Heart left ventricle (tissue), 16 donors: ENCODE data around the gene PGGHG. TPM values are rescaled to one million over a fixed set of nuclear protein-coding genes. Genes with fewer than 3 reads are reported as not detected.

Experiments used
- ATAC-seq, 4 donors: fragments of 200-7000 bp; cut with Tn5 transposase; one replicate each; pipeline ENCODE4 v1.9.1; 2020 to 2022; ENCODE audit warnings: moderate library complexity in 4 of 4, mild to moderate bottlenecking in 3 of 4, moderate number of reproducible peaks in 1 of 4
- DNase-seq, 5 donors: peaks; one replicate each; pipeline ENCODE4 v3.0.0-alpha.2; 2020
- H3K27ac ChIP-seq, 12 donors: fragments of 200-600 bp; sonication (generic) in 4 of 12; one replicate each; pipeline versions ENCODE4 v1.5.0 to v1.8.0; 2016 to 2022; ENCODE audit warnings: mild to moderate bottlenecking in 2 of 12
- H3K27me3 ChIP-seq, 9 donors: fragments of 200-600 bp; sonication (generic) in 2 of 9; one replicate each; pipeline versions ENCODE4 v1.5.1 to v1.8.0; 2016 to 2022; ENCODE audit warnings: mild to moderate bottlenecking in 3 of 9
- H3K36me3 ChIP-seq, 9 donors: fragments of 200-600 bp; sonication (generic) in 2 of 9; one replicate each; pipeline versions ENCODE4 v1.5.0 to v1.8.0; 2018 to 2022; ENCODE audit warnings: mild to moderate bottlenecking in 2 of 9
- H3K4me1 ChIP-seq, 12 donors: fragments of 200-600 bp; sonication (generic) in 4 of 12; one replicate each; pipeline versions ENCODE4 v1.5.0 to v1.8.0; 2016 to 2022; ENCODE audit warnings: mild to moderate bottlenecking in 3 of 12
- H3K4me3 ChIP-seq, 12 donors: fragments of 200-600 bp; sonication (generic) in 4 of 12; one replicate each; pipeline versions ENCODE4 v1.5.0 to v1.8.0; 2017 to 2022; ENCODE audit warnings: mild to moderate bottlenecking in 9 of 12, moderate library complexity in 4 of 12
- H3K9me3 ChIP-seq, 12 donors: fragments of 200-600 bp; sonication (generic) in 4 of 12; one replicate each; pipeline versions ENCODE4 v1.5.0 to v1.8.0; 2016 to 2022; ENCODE audit warnings: mild to moderate bottlenecking in 1 of 12
- CTCF ChIP-seq, 12 donors: fragments of 200-600 bp; sonication (generic) in 4 of 12; IDR thresholded peaks; one replicate each; pipeline versions ENCODE4 v1.5.0 to v1.8.0; 2018 to 2022; ENCODE audit warnings: antibody characterized with exemption in 12 of 12, mild to moderate bottlenecking in 5 of 12
- POLR2A ChIP-seq, 2 donors: fragments of 450-650 bp; IDR thresholded peaks; one replicate each; pipeline ENCODE4 v1.6.1; 2017; ENCODE audit warnings: antibody characterized with exemption in 2 of 2, mild to moderate bottlenecking in 2 of 2, moderate library complexity in 2 of 2
- WGBS, 4 donors: extraction: QIAGEN DNeasy Blood & Tissue Kit in 2 of 4; methylation state at CpG; one replicate each; pipeline versions ENCODE4 v1.1.5 to v1.1.7; 2013 to 2018; 5-methylcytosine and 5-hydroxymethylcytosine counted together
- intact Hi-C, 10 donors: fragments of 100-400 bp; cut with DNase I; formaldehyde crosslinking; loops; one replicate each; pipeline versions ENCODE4 v1.11.1 to v1.14.2; 2022
- polyA plus RNA-seq, 2 donors: library from polyadenylated mRNA; stranded (reverse); fragments of 200-250 nt; gene quantifications; one replicate each; pipeline ENCODE4 v1.2.3, GENCODE V29; 2013
- total RNA-seq, 9 donors: library from RNA; depleted of rRNA in 2 of 9; stranded (reverse); fragments of >200 nt in 2 of 9; fragmentation: NEBNext Ultra II Directional in 3 of 9; extraction: Animal tissue kit (Norgen Biotek cat#: 25700) in 3 of 9; gene quantifications; one replicate each; pipeline versions ENCODE4 v1.1.0 to v1.2.4, GENCODE V29; 2016 to 2023
- donor health status: ischemic (EF 13 %, LVEDD 7.1; RV severe dilation, severe dysfunction).
- donor health status: healthy with polysubstance abuse.
- donor health status: DM: no; HTN: yes; CAD: no.
- donor health status: DM: no; HTN: no; CAD: no.
- donor health status: ischemic (EF 25% LVEDD 6.9; RV normal size, moderate dysfunction).
- donor health status: ischemic (EF 25% LVEDD 5.7; RV mildly dilated, moderate dysfunction).
- donor health status: healthy.
- donor health status: DM: yes; HTN: yes; CAD: no.
- donor health status: ischemic (EF 35%, LVEDD 5.7; RV mildly dilated, moderate dysfunction).
- donor health status: nonischemic (EF 11% LVEDD 7.7; RV severe dilation, severe dysfunction).
- donor health status: DM: yes; HTN: yes; CAD: no.
- donor health status: PGD.
- donor health status: ischemic (EF 29% LVEDD 5.4; RV normal size, mild dysfunction).
- donor health status: nonischemic (EF 23%, LVEDD 6.1; RV moderate dilation, normal function).

The PGGHG gene
- total and polyA plus RNA-seq, 11 donors, result 4.5 to 15.7 (median 6.4) TPM

DNA sequence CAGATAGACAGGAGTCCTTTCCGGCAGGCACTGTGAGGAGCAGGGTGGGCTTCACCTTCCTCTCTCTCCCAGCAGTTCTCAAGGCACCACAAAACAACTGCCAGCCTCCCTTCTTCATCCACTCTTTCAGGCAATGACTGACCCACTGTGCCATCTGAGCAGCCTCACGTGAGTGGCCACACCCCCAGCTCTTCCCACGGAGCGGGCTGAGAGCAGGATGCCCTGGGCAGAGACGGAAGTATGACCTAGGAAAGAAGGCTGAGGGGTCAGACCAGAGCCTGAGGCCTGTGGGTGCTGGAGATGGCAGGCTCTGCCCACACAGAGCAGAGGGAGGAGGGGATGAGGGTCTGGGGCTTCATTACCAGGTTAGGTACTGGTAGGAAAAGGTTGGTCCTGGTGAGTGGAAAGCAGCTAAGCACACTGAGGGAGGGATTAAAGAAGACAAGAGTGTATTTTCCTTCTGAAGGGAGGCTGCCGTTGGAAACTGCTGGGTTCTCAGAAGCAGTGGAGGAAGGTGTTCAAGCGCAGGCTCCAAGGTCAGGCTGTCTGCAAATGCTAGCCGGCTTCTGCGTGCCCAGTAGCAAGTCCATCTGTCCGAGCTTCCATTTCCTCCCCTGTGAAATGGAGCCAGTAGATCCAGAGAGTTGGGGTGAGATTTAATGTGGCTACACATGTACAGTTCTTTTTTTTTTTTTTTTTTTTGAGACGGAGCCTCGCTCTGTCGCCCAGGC lies 6.1 kb upstream of the PGGHG start:
- Histone ChIP-seq H3K27me3 (peaks cover 39 to 91% (median 71%) of the 10 kb centered on the region in 9 donors), H3K4me3 (no peak overlapping the region), H3K9me3 (no peaks in the 10 kb centered on the region), H3K36me3 (no peaks in the 10 kb centered on the region), H3K4me1 (peaks cover 0 to 32% (median 16%) of the 10 kb centered on the region in 12 donors), H3K27ac (no peak overlapping the region)
- TF ChIP-seq POLR2A (IDR thresholded peaks at IDR 0.05) (no peak), CTCF (IDR thresholded peaks at IDR 0.05) (no peak)
- DNase-seq (peak in 2 of 5 donors; percentile 7 to 38), ATAC-seq (no peak)
- 56 to 65% (median 63%) methylated on average over 12 to 13 of the region's 13 CpGs for WGBS, 4 donors
- intact Hi-C loops, result no loop called here

- DNase-seq (no peak), ATAC-seq (no peak)
- no peak overlapping the region for H3K4me3 ChIP-seq
- peaks cover 38 to 87% (median 65%) of the 10 kb centered on the region in 9 donors for H3K27me3 ChIP-seq
- peaks cover 0 to 39% (median 21%) of the 10 kb centered on the region in 12 donors for H3K4me1 ChIP-seq
- H3K36me3 ChIP-seq, result no peaks in the 10 kb centered on the region
- intact Hi-C loops, result no loop called here
- H3K9me3 ChIP-seq, result no peaks in the 10 kb centered on the region
- TF ChIP-seq POLR2A (IDR thresholded peaks at IDR 0.05) (no peak), CTCF (IDR thresholded peaks at IDR 0.05) (no peak)
- H3K27ac ChIP-seq, result no peak overlapping the region
- whole genome bisulfite sequencing, 4 donors, result 81 to 84% (median 82%) methylated on average over 23 of the region's 23 CpGs
Measured at GRCh38 chr11:283405-284104, 5.4 kb upstream of the PGGHG start.

DNA sequence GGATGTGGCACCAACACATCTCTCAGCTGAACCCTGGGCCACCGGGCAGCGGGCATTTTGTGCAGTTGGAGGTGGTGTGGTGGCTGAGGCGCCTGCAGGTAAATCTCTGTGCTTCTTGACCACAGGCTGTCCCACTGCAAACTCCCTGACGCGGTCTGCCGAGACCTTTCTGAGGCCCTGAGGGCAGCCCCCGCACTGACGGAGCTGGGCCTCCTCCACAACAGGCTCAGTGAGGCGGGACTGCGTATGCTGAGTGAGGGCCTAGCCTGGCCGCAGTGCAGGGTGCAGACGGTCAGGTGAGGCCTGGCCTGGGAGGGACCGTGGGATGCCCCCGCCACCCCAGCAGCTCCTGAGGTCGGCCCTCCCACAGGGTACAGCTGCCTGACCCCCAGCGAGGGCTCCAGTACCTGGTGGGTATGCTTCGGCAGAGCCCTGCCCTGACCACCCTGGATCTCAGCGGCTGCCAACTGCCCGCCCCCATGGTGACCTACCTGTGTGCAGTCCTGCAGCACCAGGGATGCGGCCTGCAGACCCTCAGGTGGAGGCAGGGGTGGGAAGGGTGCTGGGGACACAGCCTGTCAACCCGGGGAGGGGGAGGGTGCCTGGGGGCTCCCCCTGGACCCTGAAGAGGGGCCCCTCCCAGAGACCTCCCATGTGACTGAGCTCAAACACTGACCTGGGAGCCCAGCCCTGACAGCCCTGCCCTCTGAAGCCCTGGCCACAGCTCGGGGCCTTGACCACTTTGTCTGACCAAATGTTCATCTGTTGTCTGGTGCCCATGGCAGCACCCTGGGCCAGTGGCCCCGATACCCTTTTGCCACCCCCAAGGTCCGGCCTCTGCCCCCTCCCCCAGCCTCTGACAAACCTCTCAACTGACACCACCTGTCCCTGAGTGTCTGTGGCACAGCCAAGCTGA lies 4.6 kb upstream of the PGGHG start:
- DNase-seq, result peak in 3 of 5 donors; percentile 15 to 46 (median 20)
- peaks cover 30 to 79% (median 57%) of the 10 kb centered on the region in 9 donors for H3K27me3 ChIP-seq
- ATAC-seq, result no peak

More for the DNA sequence above, 4.6 kb upstream of the PGGHG start:
- H3K9me3 ChIP-seq, result no peaks in the 10 kb centered on the region
- WGBS, 4 donors, result 81 to 86% (median 84%) methylated on average over 9 to 24 of the region's 24 CpGs
- no peak overlapping the region for H3K27ac ChIP-seq
- intact Hi-C loops, result no loop called here
- H3K36me3 ChIP-seq, result no peaks in the 10 kb centered on the region
- TF ChIP-seq POLR2A (IDR thresholded peaks at IDR 0.05) (no peak), CTCF (IDR thresholded peaks at IDR 0.05) (no peak)
- H3K4me1 ChIP-seq, result peaks cover 0 to 38% (median 17%) of the 10 kb centered on the region in 12 donors
- no peak overlapping the region for H3K4me3 ChIP-seq
